ENCODE data around the gene LARP4B. TPM values are rescaled to one million over a fixed set of nuclear protein-coding genes. Genes with fewer than 3 reads are reported as not detected.

The LARP4B gene
- total RNA-seq, 2 experiments from 2014 or later = 33.1 to 40.2 TPM

- H3K36me3 Mint-ChIP-seq (ENCODE audit: low read depth) = peaks cover 91% of the 10 kb centered on the region
- no peaks in the 10 kb centered on the region for H3K27me3 ChIP-seq (ENCODE audit: control insufficient read depth in 1 of 2, insufficient read depth in 2 of 2, low read length in 2 of 2)
- peaks cover 60% of the 10 kb centered on the region for H3K36me3 ChIP-seq (ENCODE audit: insufficient read depth, low read length)
Observed at GRCh38 chr10:841535-841934, 90.0 kb downstream of the LARP4B start.

GRCh38 chr10:839550-840205 lies 91.8 kb downstream of the LARP4B start:
- Histone ChIP-seq H3K27ac (ENCODE audit: low read depth in 1 of 2, low read length in 2 of 2) (no peak overlapping the region), H3K4me1 (ENCODE audit: insufficient read depth, low read length) (no peaks in the 10 kb centered on the region), H3K4me3 (ENCODE audit: low read length) (no peak overlapping the region), H3K9me3 (ENCODE audit: control insufficient read depth in 1 of 2, insufficient read depth in 1 of 2, low read length in 2 of 2) (no peaks in the 10 kb centered on the region), H3K27me3 (ENCODE audit: control insufficient read depth in 1 of 2, insufficient read depth in 2 of 2, low read length in 2 of 2) (no peaks in the 10 kb centered on the region), H3K36me3 (ENCODE audit: insufficient read depth, low read length) (peaks cover 78% of the 10 kb centered on the region)
- ATAC-seq (ENCODE audit: poor library complexity) (no peak), DNase-seq (no peak)
- H3K4me3 Mint-ChIP-seq = no peak overlapping the region
- H3K4me1 Mint-ChIP-seq (ENCODE audit: low read depth) = peaks cover 31% of the 10 kb centered on the region
- peaks cover 88% of the 10 kb centered on the region for H3K36me3 Mint-ChIP-seq (ENCODE audit: low read depth)
- no peaks in the 10 kb centered on the region for H3K27me3 Mint-ChIP-seq
- intact Hi-C loops (cut with DNase I, micrococcal nuclease) = no loop called here
- H3K27ac Mint-ChIP-seq = peak overlapping the region; percentile 9
- TF ChIP-seq, protein P1, sequence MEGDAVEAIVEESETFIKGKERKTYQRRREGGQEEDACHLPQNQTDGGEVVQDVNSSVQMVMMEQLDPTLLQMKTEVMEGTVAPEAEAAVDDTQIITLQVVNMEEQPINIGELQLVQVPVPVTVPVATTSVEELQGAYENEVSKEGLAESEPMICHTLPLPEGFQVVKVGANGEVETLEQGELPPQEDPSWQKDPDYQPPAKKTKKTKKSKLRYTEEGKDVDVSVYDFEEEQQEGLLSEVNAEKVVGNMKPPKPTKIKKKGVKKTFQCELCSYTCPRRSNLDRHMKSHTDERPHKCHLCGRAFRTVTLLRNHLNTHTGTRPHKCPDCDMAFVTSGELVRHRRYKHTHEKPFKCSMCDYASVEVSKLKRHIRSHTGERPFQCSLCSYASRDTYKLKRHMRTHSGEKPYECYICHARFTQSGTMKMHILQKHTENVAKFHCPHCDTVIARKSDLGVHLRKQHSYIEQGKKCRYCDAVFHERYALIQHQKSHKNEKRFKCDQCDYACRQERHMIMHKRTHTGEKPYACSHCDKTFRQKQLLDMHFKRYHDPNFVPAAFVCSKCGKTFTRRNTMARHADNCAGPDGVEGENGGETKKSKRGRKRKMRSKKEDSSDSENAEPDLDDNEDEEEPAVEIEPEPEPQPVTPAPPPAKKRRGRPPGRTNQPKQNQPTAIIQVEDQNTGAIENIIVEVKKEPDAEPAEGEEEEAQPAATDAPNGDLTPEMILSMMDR (IDR thresholded peaks at IDR 0.05) = no peak
- POLR2A ChIA-PET = no interaction called here
- no peaks in the 10 kb centered on the region for H3K9me3 Mint-ChIP-seq
- CTCF ChIA-PET = no interaction called here

More at GRCh38 chr10:841535-841934, 90.0 kb downstream of the LARP4B start:
- no peak for DNase-seq
- Mint-ChIP-seq H3K4me1 (ENCODE audit: low read depth) (peaks cover 37% of the 10 kb centered on the region), H3K9me3 (no peaks in the 10 kb centered on the region), H3K4me3 (no peak overlapping the region), H3K27ac (no peak overlapping the region), H3K27me3 (no peaks in the 10 kb centered on the region)
- TF ChIP-seq, protein P1 (IDR thresholded peaks at IDR 0.05) = no peak
- Histone ChIP-seq H3K27ac (ENCODE audit: low read depth in 1 of 2, low read length in 2 of 2) (no peak overlapping the region), H3K4me3 (ENCODE audit: low read length) (no peak overlapping the region), H3K4me1 (ENCODE audit: insufficient read depth, low read length) (peaks cover 6% of the 10 kb centered on the region), H3K9me3 (ENCODE audit: control insufficient read depth in 1 of 2, insufficient read depth in 1 of 2, low read length in 2 of 2) (no peaks in the 10 kb centered on the region)
- intact Hi-C loops (cut with DNase I, micrococcal nuclease) = no loop called here
- CTCF ChIA-PET = interaction anchor here (0.9 to 1.1 kb wide), 2 partner anchors 13 to 269 kb away, joined by 3 read pairs; no protein-coding TSS in a partner anchor
- no peak for ATAC-seq (ENCODE audit: poor library complexity)
- POLR2A ChIA-PET = no interaction called here

GRCh38 chr10:836782-837181 lies 94.7 kb downstream of the LARP4B start:
- no peaks in the 10 kb centered on the region for H3K9me3 ChIP-seq (ENCODE audit: control insufficient read depth in 1 of 2, insufficient read depth in 1 of 2, low read length in 2 of 2)
- no peak for ATAC-seq (ENCODE audit: poor library complexity)
- TF ChIP-seq, protein P1 (IDR thresholded peaks at IDR 0.05) = no peak
- intact Hi-C loops (cut with DNase I, micrococcal nuclease) = no loop called here
- ChIA-PET CTCF (no interaction called here), POLR2A (no interaction called here)
- no peaks in the 10 kb centered on the region for H3K27me3 ChIP-seq (ENCODE audit: control insufficient read depth in 1 of 2, insufficient read depth in 2 of 2, low read length in 2 of 2)
- no peaks in the 10 kb centered on the region for H3K9me3 Mint-ChIP-seq
- no peak overlapping the region for H3K4me3 Mint-ChIP-seq
- DNase-seq = no peak
- peaks cover 74% of the 10 kb centered on the region for H3K36me3 ChIP-seq (ENCODE audit: insufficient read depth, low read length)
- peak overlapping the region; percentile 52 for H3K27ac Mint-ChIP-seq
- peaks cover 94% of the 10 kb centered on the region for H3K36me3 Mint-ChIP-seq (ENCODE audit: low read depth)
- no peaks in the 10 kb centered on the region for H3K27me3 Mint-ChIP-seq
- H3K4me1 Mint-ChIP-seq (ENCODE audit: low read depth) = peaks cover 39% of the 10 kb centered on the region
- no peak overlapping the region for H3K4me3 ChIP-seq (ENCODE audit: low read length)
- no peaks in the 10 kb centered on the region for H3K4me1 ChIP-seq (ENCODE audit: insufficient read depth, low read length)
- no peak overlapping the region for H3K27ac ChIP-seq (ENCODE audit: low read depth in 1 of 2, low read length in 2 of 2)

All from CD4-positive, alpha-beta T cell (primary cell).